Subcutaneous adipose tissue (tissue), 4 donors: ENCODE results near the gene TSC2. TPM values are rescaled to one million over a fixed set of nuclear protein-coding genes. Genes with fewer than 3 reads are reported as not detected.

Experiments
- CTCF ChIP-seq: fragments of 450-650 bp; IDR thresholded peaks from one replicate; pipeline ENCODE4 v1.5.1; 2016; ENCODE audit warnings: low read depth, mild to moderate bottlenecking, control low read depth, antibody characterized with exemption, moderate library complexity
- total RNA-seq, 4 donors: library from RNA; depleted of rRNA; stranded (reverse); fragments of >200 nt; gene quantifications; one replicate each; pipeline ENCODE4 v1.1.0, GENCODE V29; 2016

TSC2 gene
- total RNA-seq, 4 donors from 2014 or later: 31.1 to 110 (median 50.2) TPM

GRCh38 chr16:2034696-2035430 lies 12.9 kb upstream of the TSC2 start:
- TF ChIP-seq CTCF: no peak

- TF ChIP-seq CTCF: no peak
Observed at GRCh38 chr16:2035431-2036199, 12.2 kb upstream of the TSC2 start.

GRCh38 chr16:2036200-2036966 lies 11.4 kb upstream of the TSC2 start:
- TF ChIP-seq CTCF: no peak

GRCh38 chr16:2037115-2037514 lies 10.7 kb upstream of the TSC2 start:
- no peak for TF ChIP-seq CTCF

- no peak for TF ChIP-seq CTCF
Observed at GRCh38 chr16:2037647-2038381, 10.0 kb upstream of the TSC2 start.

GRCh38 chr16:2038382-2039231 lies 9.2 kb upstream of the TSC2 start:
- no peak for TF ChIP-seq CTCF
